Neuronal stem cell (in vitro differentiated cells): Measurements from ENCODE around the gene PPP4R3B.
"Not testable (repeated sequence)": the region's sequence is repeated elsewhere in the genome, so short reads cannot be mapped to it uniquely, and the experiment has no call there.

Experiments
- DNase-seq: peaks from one replicate; pipeline ENCODE4 v3.0.0-alpha.2; 2013; ENCODE audit warnings: low spot score
- H2AFZ ChIP-seq: one replicate; pipeline ENCODE4 v1.6.1; 2013; ENCODE audit warnings: mild to moderate bottlenecking, low read length, inconsistent platforms
- H2AK5ac ChIP-seq: 2 replicates; pipeline ENCODE4 v1.6.1; 2013; ENCODE audit warnings: low read depth, mild to moderate bottlenecking, inconsistent platforms, low read length, moderate library complexity, mixed read lengths
- H2BK120ac ChIP-seq: 2 replicates; pipeline ENCODE4 v1.6.1; 2013; ENCODE audit warnings: low read depth, mild to moderate bottlenecking, inconsistent platforms, low read length, moderate library complexity, mixed read lengths
- H2BK12ac ChIP-seq: one replicate; pipeline ENCODE4 v1.6.1; 2013; ENCODE audit warnings: low read length, inconsistent platforms
- H2BK15ac ChIP-seq: 2 replicates; pipeline ENCODE4 v1.6.1; 2013; ENCODE audit warnings: mild to moderate bottlenecking, low read length, inconsistent platforms, mixed read lengths
- H2BK5ac ChIP-seq: one replicate; pipeline ENCODE4 v1.6.1; 2013; ENCODE audit warnings: inconsistent platforms, mild to moderate bottlenecking, low read length, moderate library complexity
- H3K14ac ChIP-seq: one replicate; pipeline ENCODE4 v1.6.1; 2013; ENCODE audit warnings: low read length, inconsistent platforms
- H3K18ac ChIP-seq: 2 replicates; pipeline ENCODE4 v1.6.1; 2013; ENCODE audit warnings: low read length, inconsistent platforms
- H3K23ac ChIP-seq: 2 replicates; pipeline ENCODE4 v1.6.1; 2013; ENCODE audit warnings: low read depth, mild to moderate bottlenecking, mixed read lengths, low read length, inconsistent platforms; ENCODE audit not compliant: poor library complexity
- H3K27ac ChIP-seq: replicated peaks from 3 replicates; pipeline ENCODE4 v1.5.1; 2013; ENCODE audit warnings: low read length, inconsistent platforms
- H3K27me3 ChIP-seq, 3 experiments: 2 replicates each; pipeline ENCODE4 v1.6.1; 2013; ENCODE audit warnings: low read length in 3 of 3, mild to moderate bottlenecking in 2 of 3, inconsistent platforms in 1 of 3, low read depth in 1 of 3, mixed read lengths in 1 of 3, moderate library complexity in 1 of 3; ENCODE audit not compliant: control insufficient read depth in 3 of 3, insufficient read depth in 3 of 3
- H3K36me3 ChIP-seq, 2 donors: replicated peaks in 1 of 2; 2 replicates each; pipeline ENCODE4 v1.6.1; 2013; ENCODE audit warnings: low read length in 2 of 2; ENCODE audit not compliant: control insufficient read depth in 2 of 2, insufficient read depth in 2 of 2
- H3K4ac ChIP-seq: 2 replicates; pipeline ENCODE4 v1.6.1; 2013; ENCODE audit warnings: inconsistent platforms, mild to moderate bottlenecking, low read length, moderate library complexity
- H3K4me1 ChIP-seq, 2 donors: 1 replicate in 1 of 2; 2 replicates in 1 of 2; pipeline ENCODE4 v1.6.1; 2013; ENCODE audit warnings: low read length in 2 of 2, low read depth in 1 of 2; ENCODE audit not compliant: control insufficient read depth in 2 of 2, insufficient read depth in 1 of 2
- H3K4me2 ChIP-seq: one replicate; pipeline ENCODE4 v1.6.1; 2013; ENCODE audit warnings: mild to moderate bottlenecking, low read length, inconsistent platforms; ENCODE audit not compliant: insufficient read depth, poor library complexity, severe bottlenecking
- H3K4me3 ChIP-seq, 2 donors: 2 replicates each; pipeline ENCODE4 v1.5.1; 2013; ENCODE audit warnings: low read length in 2 of 2, mild to moderate bottlenecking in 2 of 2, inconsistent platforms in 1 of 2, moderate library complexity in 1 of 2
- H3K79me1 ChIP-seq: one replicate; pipeline ENCODE4 v1.6.1; 2013; ENCODE audit warnings: low read depth, mild to moderate bottlenecking, inconsistent platforms, low read length, moderate library complexity
- H3K9ac ChIP-seq: one replicate; pipeline ENCODE4 v1.6.1; 2013; ENCODE audit warnings: mild to moderate bottlenecking, low read depth, low read length, inconsistent platforms; ENCODE audit not compliant: poor library complexity
- H3K9me3 ChIP-seq, 2 donors: replicated peaks in 1 of 2; 2 replicates each; pipeline versions ENCODE3 to v1.6.1; 2013; ENCODE audit warnings: low read length in 2 of 2, mild to moderate bottlenecking in 2 of 2, inconsistent platforms in 1 of 2, low read depth in 1 of 2, mixed read lengths in 1 of 2, moderate library complexity in 1 of 2; ENCODE audit not compliant: control insufficient read depth in 2 of 2, insufficient read depth in 1 of 2
- H4K8ac ChIP-seq: one replicate; pipeline ENCODE4 v1.6.1; 2013; ENCODE audit warnings: low read depth, mild to moderate bottlenecking, inconsistent platforms, low read length, moderate library complexity
- H4K91ac ChIP-seq: one replicate; pipeline ENCODE4 v1.6.1; 2013; ENCODE audit warnings: low read length, low read depth, mild to moderate bottlenecking, inconsistent platforms; ENCODE audit not compliant: poor library complexity
- WGBS, 2 donors: extraction: QIAGEN DNeasy Blood & Tissue Kit; methylation state at CpG; one replicate each; pipeline ENCODE4 v1.1.7; 2013; ENCODE audit warnings: missing lambda C conversion rate in 2 of 2, mixed read lengths in 1 of 2; ENCODE audit not compliant: insufficient read length in 2 of 2, insufficient replicate concordance in 1 of 2; ENCODE audit errors: extremely low coverage in 2 of 2; 5-methylcytosine and 5-hydroxymethylcytosine counted together

Gene PPP4R3B

GRCh38 chr2:55604027-55604565, 13.3 kb downstream of the PPP4R3B start:
- Histone ChIP-seq H3K14ac (no peak overlapping the region), H3K79me1 (no peaks in the 10 kb centered on the region), H2BK120ac (no peak overlapping the region), H4K8ac (no peak overlapping the region), H3K36me3 (peaks cover 4 to 46% of the 10 kb centered on the region in 2 donors), H3K27me3 (no peaks in the 10 kb centered on the region), H3K4me1 (no peaks in the 10 kb centered on the region), H3K9ac (no peak overlapping the region), H2AFZ (no peak overlapping the region), H4K91ac (no peak overlapping the region), H3K4ac (no peak overlapping the region), H3K18ac (no peak overlapping the region), H3K23ac (no peak overlapping the region), H3K27ac (no peak overlapping the region), H2BK12ac (no peak overlapping the region), H2BK5ac (no peak overlapping the region), H3K4me2 (no peak overlapping the region), H3K4me3 (no peak overlapping the region), H2AK5ac (no peak overlapping the region), H2BK15ac (no peak overlapping the region), H3K9me3 (no peaks in the 10 kb centered on the region)
- DNase-seq = no peak
- no CpG with 5 or more reads among the region's 1 CpG for WGBS, 2 donors

- Histone ChIP-seq H3K14ac (no peak overlapping the region), H2BK5ac (no peak overlapping the region), H3K27ac (no peak overlapping the region), H2AK5ac (no peak overlapping the region), H4K91ac (no peak overlapping the region), H2BK12ac (no peak overlapping the region), H3K4me1 (no peaks in the 10 kb centered on the region), H3K4me3 (no peak overlapping the region), H3K36me3 (peaks cover 4 to 61% of the 10 kb centered on the region in 2 donors), H3K4ac (no peak overlapping the region), H3K18ac (no peak overlapping the region), H3K9ac (no peak overlapping the region), H2BK15ac (no peak overlapping the region), H3K79me1 (no peaks in the 10 kb centered on the region), H3K4me2 (no peak overlapping the region), H2BK120ac (no peak overlapping the region), H3K9me3 (no peaks in the 10 kb centered on the region), H3K23ac (no peak overlapping the region), H2AFZ (no peak overlapping the region), H3K27me3 (no peaks in the 10 kb centered on the region), H4K8ac (no peak overlapping the region)
- no peak for DNase-seq
These were observed 15.6 kb downstream of the PPP4R3B start for GRCh38 chr2:55601849-55602248.

GRCh38 chr2:55598056-55598795, 19.2 kb downstream of the PPP4R3B start:
- H2AK5ac ChIP-seq = no peak overlapping the region
- H2BK15ac ChIP-seq = no peak overlapping the region
- H3K4ac ChIP-seq = no peak overlapping the region
- no peak for DNase-seq
- peaks cover 4 to 81% of the 10 kb centered on the region in 2 donors for H3K36me3 ChIP-seq
- H3K4me1 ChIP-seq = no peaks in the 10 kb centered on the region
- no peak overlapping the region for H3K18ac ChIP-seq
- no peak overlapping the region for H3K9ac ChIP-seq
- no peaks in the 10 kb centered on the region for H3K79me1 ChIP-seq
- no peak overlapping the region for H2AFZ ChIP-seq
- no peak overlapping the region for H3K14ac ChIP-seq
- no peak overlapping the region for H4K8ac ChIP-seq
- no peak overlapping the region for H4K91ac ChIP-seq
- H2BK120ac ChIP-seq = no peak overlapping the region
- H3K4me2 ChIP-seq = no peak overlapping the region
- H3K4me3 ChIP-seq = no peak overlapping the region
- no peak overlapping the region for H3K27ac ChIP-seq
- no peak overlapping the region for H3K23ac ChIP-seq
- WGBS, 2 donors = no CpG with 5 or more reads among the region's 11 CpGs
- no peaks in the 10 kb centered on the region for H3K27me3 ChIP-seq
- H3K9me3 ChIP-seq = no peaks in the 10 kb centered on the region
- H2BK5ac ChIP-seq = no peak overlapping the region
- no peak overlapping the region for H2BK12ac ChIP-seq

GRCh38 chr2:55596795-55597194, 20.6 kb downstream of the PPP4R3B start:
- H4K91ac ChIP-seq, H3K27ac ChIP-seq, H3K23ac ChIP-seq, H2BK120ac ChIP-seq, H2BK15ac ChIP-seq, H3K18ac ChIP-seq, H3K4ac ChIP-seq, H2AFZ ChIP-seq, H2AK5ac ChIP-seq, H3K4me1 ChIP-seq, H4K8ac ChIP-seq, H3K9ac ChIP-seq, H3K79me1 ChIP-seq, H3K27me3 ChIP-seq, DNase-seq, H3K14ac ChIP-seq, H3K9me3 ChIP-seq, H2BK12ac ChIP-seq, H3K4me3 ChIP-seq, H2BK5ac ChIP-seq, H3K4me2 ChIP-seq: not testable (repeated sequence)
- no CpG with 5 or more reads among the region's 6 CpGs for WGBS, 2 donors
- H3K36me3 ChIP-seq = peaks cover 0 to 73% of the 10 kb centered on the region in 2 donors
